Esophagus (tissue), 2 donors: Measurements from ENCODE around the gene TCEA3. TPM values are rescaled to one million over a fixed set of nuclear protein-coding genes. Genes with fewer than 3 reads are reported as not detected.
A peak's percentile ranks its signal among the peaks of the same experiment; 100 is the strongest.

Source experiments
- H3K27ac ChIP-seq, 2 donors: one replicate each; pipeline ENCODE4 v1.5.1; 2013; ENCODE audit warnings: low read depth in 2 of 2, mild to moderate bottlenecking in 2 of 2, inconsistent platforms in 1 of 2, low read length in 1 of 2, moderate library complexity in 1 of 2
- H3K27me3 ChIP-seq, 2 donors: one replicate each; pipeline ENCODE4 v1.6.1; 2013; ENCODE audit warnings: low read length in 2 of 2, control low read depth in 1 of 2, mild to moderate bottlenecking in 1 of 2; ENCODE audit not compliant: insufficient read depth in 2 of 2, control insufficient read depth in 1 of 2
- H3K36me3 ChIP-seq, 2 donors: one replicate each; pipeline ENCODE4 v1.6.1; 2013; ENCODE audit warnings: low read length in 1 of 2; ENCODE audit not compliant: control insufficient read depth in 2 of 2, insufficient read depth in 2 of 2
- H3K4me1 ChIP-seq, 2 donors: one replicate each; pipeline ENCODE4 v1.6.1; 2013; ENCODE audit warnings: low read length in 1 of 2; ENCODE audit not compliant: control insufficient read depth in 2 of 2, insufficient read depth in 2 of 2
- H3K4me3 ChIP-seq, 2 donors: one replicate each; pipeline ENCODE4 v1.5.1; 2013; ENCODE audit warnings: low read length in 2 of 2, mild to moderate bottlenecking in 2 of 2, low read depth in 1 of 2, moderate library complexity in 1 of 2
- H3K9me3 ChIP-seq, 2 donors: one replicate each; pipeline ENCODE4 v1.6.1; 2013; ENCODE audit warnings: mild to moderate bottlenecking in 2 of 2, low read depth in 1 of 2, low read length in 1 of 2, moderate library complexity in 1 of 2; ENCODE audit not compliant: control insufficient read depth in 2 of 2, insufficient read depth in 1 of 2
- WGBS, 2 donors: extraction: QIAGEN DNeasy Blood & Tissue Kit; methylation state at CpG; one replicate each; pipeline ENCODE4 v1.1.7; 2013; 5-methylcytosine and 5-hydroxymethylcytosine counted together
- polyA plus RNA-seq, 2 donors: library from polyadenylated mRNA; stranded (reverse); fragments of 200-250 nt; gene quantifications; one replicate each; pipeline ENCODE4 v1.2.3, GENCODE V29; 2013
- donor health status: healthy with polysubstance abuse.
- donor health status: Bipolar disorder and iron deficiency.

The TCEA3 gene
- polyA plus RNA-seq, 2 donors = 22.0 to 37.7 TPM

DNA sequence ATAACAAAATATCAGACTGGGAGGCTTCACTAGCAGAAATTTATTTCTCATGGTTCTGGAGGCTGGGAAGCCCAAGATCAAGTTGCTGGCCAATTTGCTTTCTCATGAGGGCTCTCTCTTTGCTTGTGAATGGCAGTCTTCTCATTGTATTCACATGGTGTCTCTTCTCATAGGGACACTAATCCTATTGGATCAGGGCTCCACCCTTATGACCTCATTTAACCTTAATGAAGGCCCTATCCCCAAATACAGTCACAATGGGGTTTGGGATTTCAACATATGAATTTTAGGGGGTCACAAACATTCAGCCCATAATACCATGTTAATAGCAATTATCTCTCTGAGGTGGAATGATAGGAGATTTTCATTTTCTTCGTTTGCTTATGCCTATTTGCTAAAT, 25.3 kb downstream of the TCEA3 start:
- peaks cover 0 to 8% of the 10 kb centered on the region in 2 donors for H3K4me1 ChIP-seq
- no peaks in the 10 kb centered on the region for H3K9me3 ChIP-seq
- WGBS, 2 donors = 93 to 94% methylated on average over 1 of the region's 1 CpG
- H3K4me3 ChIP-seq = no peak overlapping the region
- no peak overlapping the region for H3K27ac ChIP-seq
- H3K36me3 ChIP-seq = no peaks in the 10 kb centered on the region
- H3K27me3 ChIP-seq = no peaks in the 10 kb centered on the region

DNA sequence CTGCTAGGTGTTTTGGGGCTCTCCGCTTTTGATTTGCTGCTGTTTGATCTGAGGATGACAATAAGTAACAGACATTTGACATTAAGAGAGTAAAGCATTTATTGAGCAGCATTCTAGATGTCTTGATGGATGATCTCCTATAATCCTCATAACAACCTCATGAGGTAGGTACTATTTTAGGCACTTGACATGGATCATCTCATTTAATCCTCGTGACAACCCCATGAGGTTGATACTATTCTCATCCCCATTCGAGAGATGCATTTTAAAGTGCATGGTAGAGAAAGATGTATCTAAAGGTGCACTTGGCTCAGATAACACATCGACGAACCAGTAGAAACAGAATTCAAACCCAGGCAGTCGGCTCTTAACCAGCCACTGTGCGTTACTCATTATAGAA, 26.6 kb downstream of the TCEA3 start:
- Histone ChIP-seq H3K27ac (no peak overlapping the region), H3K36me3 (peaks cover 0 to 3% of the 10 kb centered on the region in 2 donors), H3K27me3 (no peaks in the 10 kb centered on the region), H3K4me3 (no peak overlapping the region), H3K9me3 (no peaks in the 10 kb centered on the region), H3K4me1 (peaks cover 0 to 7% of the 10 kb centered on the region in 2 donors)
- 93 to 95% methylated on average over 7 of the region's 7 CpGs for WGBS, 2 donors

DNA sequence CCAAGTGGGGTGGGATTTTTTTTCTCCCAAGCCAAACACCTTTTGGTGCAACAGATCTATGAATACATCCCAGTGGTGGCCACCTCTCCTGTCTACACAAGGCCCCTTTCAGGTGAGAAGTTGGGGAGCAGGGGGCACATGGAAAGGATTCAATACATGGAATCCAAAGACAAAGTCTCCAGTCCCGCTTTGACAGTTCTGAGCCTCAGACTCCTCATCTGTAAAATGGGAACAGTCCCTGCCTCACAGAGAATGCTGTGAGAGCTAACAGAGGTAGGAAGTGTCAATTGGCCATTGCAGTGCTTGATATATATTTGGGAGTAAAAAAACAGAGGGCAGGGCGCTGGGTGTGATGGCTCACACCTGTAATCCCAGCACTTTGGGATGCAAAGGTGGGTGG, 28.2 kb downstream of the TCEA3 start:
- 80 to 91% methylated on average over 2 of the region's 2 CpGs for WGBS, 2 donors

GRCh38 chr1:23395849-23396248, 28.7 kb downstream of the TCEA3 start:
- peaks cover 0 to 3% of the 10 kb centered on the region in 2 donors for H3K36me3 ChIP-seq
- 86 to 90% methylated on average over 4 of the region's 4 CpGs for WGBS, 2 donors
- H3K27me3 ChIP-seq = no peaks in the 10 kb centered on the region
- H3K9me3 ChIP-seq = no peaks in the 10 kb centered on the region
- H3K4me1 ChIP-seq = peaks cover 0 to 3% of the 10 kb centered on the region in 2 donors
- H3K27ac ChIP-seq = no peak overlapping the region
- H3K4me3 ChIP-seq = no peak overlapping the region

More for the DNA sequence above, 28.2 kb downstream of the TCEA3 start:
- Histone ChIP-seq H3K27me3 (no peaks in the 10 kb centered on the region), H3K4me3 (no peak overlapping the region), H3K27ac (no peak overlapping the region), H3K36me3 (peaks cover 0 to 3% of the 10 kb centered on the region in 2 donors), H3K4me1 (peaks cover 0 to 3% of the 10 kb centered on the region in 2 donors), H3K9me3 (no peaks in the 10 kb centered on the region)

- 61 to 67% methylated on average over 8 of the region's 8 CpGs for whole genome bisulfite sequencing, 2 donors
- Histone ChIP-seq H3K4me1 (peaks cover 0 to 3% of the 10 kb centered on the region in 2 donors), H3K27me3 (no peaks in the 10 kb centered on the region), H3K27ac (peak overlapping the region in 1 of 2 donors; percentile 56), H3K36me3 (peaks cover 0 to 3% of the 10 kb centered on the region in 2 donors), H3K4me3 (no peak overlapping the region), H3K9me3 (no peaks in the 10 kb centered on the region)
These were observed 29.3 kb downstream of the TCEA3 start for GRCh38 chr1:23395154-23395724.

DNA sequence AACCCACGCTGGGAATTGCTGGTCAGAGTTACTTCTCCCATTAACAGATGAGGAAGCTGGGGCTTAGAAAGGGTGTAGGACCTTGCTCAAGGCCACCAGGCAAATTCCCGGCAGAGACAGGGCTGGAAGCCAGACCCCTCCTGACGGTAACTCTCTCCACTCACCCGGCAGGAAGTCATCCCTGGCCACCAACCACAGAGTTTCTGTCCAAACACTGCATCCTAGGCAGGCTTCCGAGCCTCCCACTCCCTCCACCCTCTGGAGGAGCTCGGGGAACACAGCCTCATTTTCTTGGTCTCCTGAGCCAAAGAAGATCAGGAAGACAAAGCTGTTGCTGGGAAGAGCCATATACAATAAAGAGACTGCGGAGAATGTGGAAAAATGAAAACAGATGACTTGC, 29.9 kb downstream of the TCEA3 start:
- H3K4me1 ChIP-seq = peaks cover 0 to 3% of the 10 kb centered on the region in 2 donors
- H3K27ac ChIP-seq = peak overlapping the region; percentile 57
- no peaks in the 10 kb centered on the region for H3K27me3 ChIP-seq
- no peaks in the 10 kb centered on the region for H3K9me3 ChIP-seq
- H3K36me3 ChIP-seq = peaks cover 0 to 3% of the 10 kb centered on the region in 2 donors
- H3K4me3 ChIP-seq = no peak overlapping the region
- WGBS, 2 donors = 40 to 52% methylated on average over 7 of the region's 7 CpGs

DNA sequence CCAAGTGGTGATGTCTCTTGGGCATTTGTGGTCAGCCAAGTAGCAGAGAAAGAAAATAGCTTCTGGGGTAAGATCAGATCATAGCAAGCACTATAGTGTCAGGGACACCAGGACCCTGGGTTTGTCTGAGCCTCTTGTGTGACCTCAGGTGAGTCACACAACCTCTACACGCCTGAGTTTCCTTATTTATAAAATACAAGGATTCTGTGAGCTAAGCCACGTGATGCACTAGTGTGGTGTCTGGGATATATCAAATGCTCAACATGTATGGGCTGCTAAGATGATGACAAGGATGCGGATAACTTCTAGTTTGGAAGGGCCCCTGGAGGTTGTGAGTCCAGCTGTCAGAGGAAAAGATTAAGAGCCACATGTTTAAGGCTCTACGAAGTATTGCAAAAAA, 30.4 kb downstream of the TCEA3 start:
- Histone ChIP-seq H3K9me3 (no peaks in the 10 kb centered on the region), H3K27ac (peak overlapping the region; percentile 57 to 65), H3K4me1 (peaks cover 0 to 3% of the 10 kb centered on the region in 2 donors), H3K27me3 (no peaks in the 10 kb centered on the region), H3K4me3 (no peak overlapping the region), H3K36me3 (peaks cover 0 to 3% of the 10 kb centered on the region in 2 donors)
- WGBS, 2 donors = 61 to 62% methylated on average over 4 of the region's 4 CpGs

- H3K9me3 ChIP-seq = no peaks in the 10 kb centered on the region
- peaks cover 0 to 3% of the 10 kb centered on the region in 2 donors for H3K36me3 ChIP-seq
- H3K27me3 ChIP-seq = no peaks in the 10 kb centered on the region
- H3K4me1 ChIP-seq = peaks cover 0 to 3% of the 10 kb centered on the region in 2 donors
- peak overlapping the region; percentile 13 to 65 for H3K27ac ChIP-seq
- H3K4me3 ChIP-seq = no peak overlapping the region
- WGBS, 2 donors = 84 to 86% methylated on average over 15 of the region's 15 CpGs
These were observed 30.8 kb downstream of the TCEA3 start for GRCh38 chr1:23393706-23394105.

GRCh38 chr1:23392125-23392855, 32.3 kb downstream of the TCEA3 start:
- Histone ChIP-seq H3K9me3 (no peaks in the 10 kb centered on the region), H3K36me3 (peaks cover 0 to 3% of the 10 kb centered on the region in 2 donors), H3K4me1 (peaks cover 0 to 3% of the 10 kb centered on the region in 2 donors), H3K27ac (no peak overlapping the region), H3K27me3 (no peaks in the 10 kb centered on the region), H3K4me3 (no peak overlapping the region)
- 80 to 84% methylated on average over 2 of the region's 2 CpGs for WGBS, 2 donors
